H9 (cell line): Measurements from ENCODE around the gene TMTC2. TPM values are rescaled to one million over a fixed set of nuclear protein-coding genes. Genes with fewer than 3 reads are reported as not detected.

Experiments used
- DNase-seq: peaks from one replicate; pipeline ENCODE4 v3.0.0-alpha.2; 2017
- H2AFZ ChIP-seq: one replicate; pipeline ENCODE4 v1.6.1; 2013; ENCODE audit warnings: mild to moderate bottlenecking, low read length, control low read depth, moderate library complexity
- H2AK5ac ChIP-seq: 2 replicates; pipeline ENCODE4 v1.6.1; 2013; ENCODE audit warnings: low read length, control low read depth, mixed read lengths; ENCODE audit not compliant: insufficient read length
- H2BK120ac ChIP-seq: one replicate; pipeline ENCODE4 v1.6.1; 2013; ENCODE audit warnings: low read depth, mild to moderate bottlenecking, low read length, control low read depth, inconsistent platforms; ENCODE audit not compliant: poor library complexity, severe bottlenecking
- H2BK12ac ChIP-seq: 2 replicates; pipeline ENCODE4 v1.6.1; 2013; ENCODE audit warnings: low read length, control low read depth, mixed read lengths, low read depth; ENCODE audit not compliant: insufficient read length
- H2BK15ac ChIP-seq: 2 replicates; pipeline ENCODE4 v1.6.1; 2013; ENCODE audit warnings: low read depth, low read length, control low read depth
- H2BK20ac ChIP-seq: one replicate; pipeline ENCODE4 v1.6.1; 2013; ENCODE audit warnings: low read depth, mild to moderate bottlenecking, low read length, control low read depth, inconsistent platforms; ENCODE audit not compliant: poor library complexity, severe bottlenecking
- H2BK5ac ChIP-seq: 2 replicates; pipeline ENCODE4 v1.6.1; 2013; ENCODE audit warnings: low read length, control low read depth, mixed read lengths; ENCODE audit not compliant: insufficient read length
- H3K14ac ChIP-seq: 2 replicates; pipeline ENCODE4 v1.6.1; 2013; ENCODE audit warnings: low read length, control low read depth; ENCODE audit not compliant: insufficient read depth
- H3K18ac ChIP-seq: 2 replicates; pipeline ENCODE4 v1.6.1; 2013; ENCODE audit warnings: low read depth, mild to moderate bottlenecking, mixed read lengths, low read length, control low read depth; ENCODE audit not compliant: insufficient read length
- H3K23ac ChIP-seq: 2 replicates; pipeline ENCODE4 v1.6.1; 2013; ENCODE audit warnings: low read length, control low read depth, mixed read lengths, low read depth; ENCODE audit not compliant: insufficient read length
- H3K23me2 ChIP-seq: 2 replicates; pipeline ENCODE4 v1.6.1; 2013; ENCODE audit warnings: low read depth, mild to moderate bottlenecking, mixed read lengths, low read length, control low read depth; ENCODE audit not compliant: insufficient read length, poor library complexity, severe bottlenecking
- H3K27ac ChIP-seq: 2 replicates; pipeline ENCODE4 v1.5.1; 2013; ENCODE audit warnings: low read length, control low read depth, mixed read lengths, low read depth; ENCODE audit not compliant: insufficient read length
- H3K27me3 ChIP-seq: 2 replicates; pipeline ENCODE4 v1.6.1; 2013; ENCODE audit warnings: low read length, control low read depth, inconsistent platforms; ENCODE audit not compliant: insufficient read depth
- H3K4ac ChIP-seq: 2 replicates; pipeline ENCODE4 v1.6.1; 2013; ENCODE audit warnings: low read depth, mild to moderate bottlenecking, control low read depth, inconsistent platforms, low read length, moderate library complexity
- H3K4me1 ChIP-seq: 2 replicates; pipeline ENCODE4 v1.6.1; 2013; ENCODE audit warnings: low read length, control low read depth, inconsistent platforms; ENCODE audit not compliant: insufficient read depth
- H3K4me2 ChIP-seq: 2 replicates; pipeline ENCODE4 v1.6.1; 2013; ENCODE audit warnings: low read length, control low read depth, mixed read lengths; ENCODE audit not compliant: insufficient read length, insufficient read depth
- H3K56ac ChIP-seq: 2 replicates; pipeline ENCODE4 v1.6.1; 2013; ENCODE audit warnings: low read depth, mild to moderate bottlenecking, mixed read lengths, low read length, control low read depth; ENCODE audit not compliant: insufficient read length
- H3K79me1 ChIP-seq: 2 replicates; pipeline ENCODE4 v1.6.1; 2013; ENCODE audit warnings: low read depth, mild to moderate bottlenecking, moderate library complexity, low read length, control low read depth, inconsistent platforms; ENCODE audit not compliant: insufficient read depth, poor library complexity, severe bottlenecking
- H3K79me2 ChIP-seq: 2 replicates; pipeline ENCODE4 v1.6.1; 2013; ENCODE audit warnings: low read length, control low read depth, inconsistent platforms; ENCODE audit not compliant: insufficient read depth
- H3K9ac ChIP-seq: 2 replicates; pipeline ENCODE4 v1.6.1; 2013; ENCODE audit warnings: low read length, control low read depth, mixed read lengths; ENCODE audit not compliant: insufficient read length; ENCODE audit errors: extremely low read depth
- H3K9me3 ChIP-seq: one replicate; pipeline ENCODE4 v1.6.1; 2013; ENCODE audit warnings: low read depth, low read length, inconsistent platforms; ENCODE audit not compliant: control insufficient read depth
- H3T11ph ChIP-seq: one replicate; pipeline ENCODE4 v1.6.1; 2013; ENCODE audit warnings: mild to moderate bottlenecking, low read length, control low read depth, inconsistent platforms
- H4K20me1 ChIP-seq: one replicate; pipeline ENCODE4 v1.6.1; 2013; ENCODE audit not compliant: control insufficient read depth, insufficient read length, insufficient read depth
- H4K5ac ChIP-seq: 2 replicates; pipeline ENCODE4 v1.6.1; 2013; ENCODE audit warnings: low read depth, mild to moderate bottlenecking, mixed read lengths, low read length, control low read depth; ENCODE audit not compliant: insufficient read length
- H4K8ac ChIP-seq: replicated peaks from 2 replicates; pipeline ENCODE4 v1.6.1; 2013; ENCODE audit warnings: low read length, control low read depth, mixed read lengths, low read depth; ENCODE audit not compliant: insufficient read length
- H4K91ac ChIP-seq: 2 replicates; pipeline ENCODE4 v1.6.1; 2013; ENCODE audit warnings: low read depth, mild to moderate bottlenecking, moderate library complexity, mixed read lengths, low read length, control low read depth; ENCODE audit not compliant: insufficient read length
- H3K27ac Mint-ChIP-seq, 3 experiments: 2 replicates in 2 of 3; 3 replicates in 1 of 3; pipeline ENCODE4 v1.8.0; 2020 to 2021; ENCODE audit warnings: mixed read lengths in 3 of 3, mild to moderate bottlenecking in 1 of 3, moderate library complexity in 1 of 3
- H3K27me3 Mint-ChIP-seq: 2 replicates; pipeline ENCODE4 v1.8.0; 2021; ENCODE audit warnings: low read depth, mild to moderate bottlenecking, moderate library complexity, mixed read lengths
- H3K36me3 Mint-ChIP-seq, 3 experiments: 2 replicates in 2 of 3; 3 replicates in 1 of 3; pipeline ENCODE4 v1.8.0; 2020 to 2021; ENCODE audit warnings: low read depth in 3 of 3, mixed read lengths in 3 of 3; ENCODE audit not compliant: insufficient read depth in 1 of 3
- H3K4me1 Mint-ChIP-seq, 2 experiments: 2 replicates each; pipeline ENCODE4 v1.8.0; 2020; ENCODE audit warnings: mixed read lengths in 2 of 2
- H3K4me3 Mint-ChIP-seq, 2 experiments: 2 replicates in 1 of 2; 3 replicates in 1 of 2; pipeline ENCODE4 v1.8.0; 2020 to 2021; ENCODE audit warnings: mild to moderate bottlenecking in 2 of 2, mixed read lengths in 2 of 2, moderate library complexity in 1 of 2
- H3K9me3 Mint-ChIP-seq, 2 experiments: 2 replicates in 1 of 2; 3 replicates in 1 of 2; pipeline ENCODE4 v1.8.0; 2020; ENCODE audit warnings: mild to moderate bottlenecking in 2 of 2, mixed read lengths in 2 of 2, moderate library complexity in 1 of 2
- CTCF ChIP-seq: fragments of 200-600 bp; sonication (generic); conservative IDR thresholded peaks from 3 replicates; pipeline ENCODE4 v1.8.0; 2021; ENCODE audit warnings: antibody characterized with exemption, mild to moderate bottlenecking
- WGBS: extraction: QIAGEN DNeasy Blood & Tissue Kit; methylation state at CpG from one replicate; pipeline ENCODE4 v1.1.7; 2013; ENCODE audit warnings: missing lambda C conversion rate, low lambda C conversion rate, mixed read lengths; ENCODE audit not compliant: insufficient read length; ENCODE audit errors: extremely low coverage; 5-methylcytosine and 5-hydroxymethylcytosine counted together
- total RNA-seq: library from RNA; stranded (reverse); gene quantifications from 2 replicates; pipeline ENCODE4 v1.2.1, GENCODE V29; 2021

The TMTC2 gene
- total RNA-seq, 1 experiment from 2014 or later: 3.1 TPM

GRCh38 chr12:82970614-82971013 lies 283.9 kb downstream of the TMTC2 start:
- Histone ChIP-seq H3K4me1 (no peaks in the 10 kb centered on the region), H3K9ac (no peak overlapping the region), H3K79me2 (no peaks in the 10 kb centered on the region), H4K20me1 (no peaks in the 10 kb centered on the region), H2BK15ac (no peak overlapping the region), H3K14ac (no peak overlapping the region), H3K79me1 (no peaks in the 10 kb centered on the region), H3K9me3 (no peaks in the 10 kb centered on the region), H2BK5ac (no peak overlapping the region), H3K18ac (no peak overlapping the region), H3K27ac (no peak overlapping the region), H3K4me2 (no peak overlapping the region), H3K23me2 (no peaks in the 10 kb centered on the region), H2BK120ac (no peak overlapping the region), H4K91ac (no peak overlapping the region), H2AK5ac (no peak overlapping the region), H3K56ac (no peak overlapping the region), H2AFZ (no peak overlapping the region), H4K5ac (no peak overlapping the region), H3K4ac (no peak overlapping the region), H3T11ph (no peak overlapping the region), H3K23ac (no peak overlapping the region), H2BK12ac (no peak overlapping the region), H2BK20ac (no peak overlapping the region), H3K27me3 (no peaks in the 10 kb centered on the region), H4K8ac (no peak overlapping the region)
- Mint-ChIP-seq H3K27ac (no peak overlapping the region), H3K9me3 (no peaks in the 10 kb centered on the region; a peak in 1 of 5 replicates), H3K36me3 (no peaks in the 10 kb centered on the region), H3K4me1 (peaks cover 3% of the 10 kb centered on the region in 2 experiments), H3K27me3 (no peaks in the 10 kb centered on the region), H3K4me3 (no peak overlapping the region)
- TF ChIP-seq CTCF: no peak
- DNase-seq: no peak
- WGBS: no CpG with 5 or more reads among the region's 3 CpGs
